Osteocyte (in vitro differentiated cells): ENCODE results near the gene BABAM2. TPM values are rescaled to one million over a fixed set of nuclear protein-coding genes. Genes with fewer than 3 reads are reported as not detected.

Experiments
- DNase-seq: peaks from one replicate; pipeline ENCODE4 v3.0.0; 2021; ENCODE audit warnings: mixed read lengths; ENCODE audit not compliant: unreplicated experiment; ENCODE audit errors: extremely low spot score
- H3K27ac Mint-ChIP-seq: one replicate; pipeline ENCODE4 v1.8.0; 2021; ENCODE audit warnings: mild to moderate bottlenecking, mixed read lengths; ENCODE audit not compliant: unreplicated experiment
- H3K27me3 Mint-ChIP-seq: one replicate; pipeline ENCODE4 v1.8.0; 2021; ENCODE audit warnings: mixed read lengths; ENCODE audit not compliant: unreplicated experiment
- H3K36me3 Mint-ChIP-seq: one replicate; pipeline ENCODE4 v1.8.0; 2021; ENCODE audit warnings: mixed read lengths; ENCODE audit not compliant: unreplicated experiment
- H3K4me1 Mint-ChIP-seq: one replicate; pipeline ENCODE4 v1.8.0; 2021; ENCODE audit warnings: mixed read lengths; ENCODE audit not compliant: unreplicated experiment
- H3K4me3 Mint-ChIP-seq: one replicate; pipeline ENCODE4 v1.8.0; 2021; ENCODE audit warnings: mild to moderate bottlenecking, moderate library complexity, mixed read lengths; ENCODE audit not compliant: unreplicated experiment
- H3K9me3 Mint-ChIP-seq: one replicate; pipeline ENCODE4 v1.8.0; 2021; ENCODE audit warnings: mixed read lengths; ENCODE audit not compliant: unreplicated experiment
- total RNA-seq: library from RNA; stranded (reverse); gene quantifications from 2 replicates; pipeline ENCODE4 v1.2.1, GENCODE V29; 2021
- TF ChIP-seq, protein P1 (sequence below): fragments of 200-600 bp; sonication (generic); IDR thresholded peaks from 2 replicates; pipeline ENCODE4 v1.5.0; 2021; ENCODE audit warnings: antibody characterized with exemption, mild to moderate bottlenecking, moderate library complexity

Gene BABAM2
- total RNA-seq, 1 donor from 2014 or later = 43.6 TPM

GRCh38 chr2:28312307-28313219, 422.0 kb downstream of the BABAM2 start:
- TF ChIP-seq, protein P1, sequence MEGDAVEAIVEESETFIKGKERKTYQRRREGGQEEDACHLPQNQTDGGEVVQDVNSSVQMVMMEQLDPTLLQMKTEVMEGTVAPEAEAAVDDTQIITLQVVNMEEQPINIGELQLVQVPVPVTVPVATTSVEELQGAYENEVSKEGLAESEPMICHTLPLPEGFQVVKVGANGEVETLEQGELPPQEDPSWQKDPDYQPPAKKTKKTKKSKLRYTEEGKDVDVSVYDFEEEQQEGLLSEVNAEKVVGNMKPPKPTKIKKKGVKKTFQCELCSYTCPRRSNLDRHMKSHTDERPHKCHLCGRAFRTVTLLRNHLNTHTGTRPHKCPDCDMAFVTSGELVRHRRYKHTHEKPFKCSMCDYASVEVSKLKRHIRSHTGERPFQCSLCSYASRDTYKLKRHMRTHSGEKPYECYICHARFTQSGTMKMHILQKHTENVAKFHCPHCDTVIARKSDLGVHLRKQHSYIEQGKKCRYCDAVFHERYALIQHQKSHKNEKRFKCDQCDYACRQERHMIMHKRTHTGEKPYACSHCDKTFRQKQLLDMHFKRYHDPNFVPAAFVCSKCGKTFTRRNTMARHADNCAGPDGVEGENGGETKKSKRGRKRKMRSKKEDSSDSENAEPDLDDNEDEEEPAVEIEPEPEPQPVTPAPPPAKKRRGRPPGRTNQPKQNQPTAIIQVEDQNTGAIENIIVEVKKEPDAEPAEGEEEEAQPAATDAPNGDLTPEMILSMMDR = no peak
- peaks cover 10% of the 10 kb centered on the region for H3K36me3 Mint-ChIP-seq
- peak; percentile 63 for DNase-seq
- H3K4me1 Mint-ChIP-seq = peaks cover 4% of the 10 kb centered on the region
- no peaks in the 10 kb centered on the region for H3K9me3 Mint-ChIP-seq
- no peaks in the 10 kb centered on the region for H3K27me3 Mint-ChIP-seq
- H3K4me3 Mint-ChIP-seq = no peak overlapping the region
- H3K27ac Mint-ChIP-seq = no peak overlapping the region

DNA sequence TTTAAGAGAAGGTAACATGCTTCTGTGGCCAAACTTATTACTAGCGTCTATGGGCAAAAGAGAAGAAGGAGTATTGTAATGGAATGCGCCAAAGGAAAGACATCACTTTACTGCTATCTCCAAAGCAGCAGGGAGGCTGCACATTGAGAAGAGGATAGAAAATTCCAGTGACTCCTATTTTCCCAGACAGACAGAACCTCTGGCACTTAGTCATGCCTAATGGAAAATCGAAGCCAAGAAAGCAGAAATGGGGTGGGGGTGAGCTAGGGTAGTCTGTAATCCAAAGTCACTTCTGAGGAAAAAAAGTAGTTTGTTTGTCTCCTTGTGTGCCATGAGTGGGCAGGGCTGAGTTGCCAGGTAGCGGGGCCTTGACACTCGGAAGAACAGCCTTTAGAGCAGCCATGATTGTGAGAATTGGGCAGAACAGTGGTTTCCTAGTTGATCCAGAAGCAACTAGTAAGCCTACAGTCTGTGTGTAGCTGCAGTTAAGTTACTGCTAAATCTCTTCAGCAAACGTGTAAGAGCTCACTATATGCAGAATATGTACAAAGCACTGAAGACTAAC, 422.8 kb downstream of the BABAM2 start:
- no peak overlapping the region for H3K27ac Mint-ChIP-seq
- no peak overlapping the region for H3K4me3 Mint-ChIP-seq
- TF ChIP-seq, protein P1 = no peak
- no peaks in the 10 kb centered on the region for H3K27me3 Mint-ChIP-seq
- peaks cover 8% of the 10 kb centered on the region for H3K36me3 Mint-ChIP-seq
- H3K4me1 Mint-ChIP-seq = peaks cover 4% of the 10 kb centered on the region
- no peaks in the 10 kb centered on the region for H3K9me3 Mint-ChIP-seq
- no peak for DNase-seq

GRCh38 chr2:28314968-28315367, 424.4 kb downstream of the BABAM2 start:
- TF ChIP-seq, protein P1 = no peak
- Mint-ChIP-seq H3K27me3 (no peaks in the 10 kb centered on the region), H3K4me3 (no peak overlapping the region), H3K9me3 (no peaks in the 10 kb centered on the region), H3K4me1 (peaks cover 10% of the 10 kb centered on the region), H3K36me3 (peaks cover 4% of the 10 kb centered on the region), H3K27ac (no peak overlapping the region)
- no peak for DNase-seq

DNA sequence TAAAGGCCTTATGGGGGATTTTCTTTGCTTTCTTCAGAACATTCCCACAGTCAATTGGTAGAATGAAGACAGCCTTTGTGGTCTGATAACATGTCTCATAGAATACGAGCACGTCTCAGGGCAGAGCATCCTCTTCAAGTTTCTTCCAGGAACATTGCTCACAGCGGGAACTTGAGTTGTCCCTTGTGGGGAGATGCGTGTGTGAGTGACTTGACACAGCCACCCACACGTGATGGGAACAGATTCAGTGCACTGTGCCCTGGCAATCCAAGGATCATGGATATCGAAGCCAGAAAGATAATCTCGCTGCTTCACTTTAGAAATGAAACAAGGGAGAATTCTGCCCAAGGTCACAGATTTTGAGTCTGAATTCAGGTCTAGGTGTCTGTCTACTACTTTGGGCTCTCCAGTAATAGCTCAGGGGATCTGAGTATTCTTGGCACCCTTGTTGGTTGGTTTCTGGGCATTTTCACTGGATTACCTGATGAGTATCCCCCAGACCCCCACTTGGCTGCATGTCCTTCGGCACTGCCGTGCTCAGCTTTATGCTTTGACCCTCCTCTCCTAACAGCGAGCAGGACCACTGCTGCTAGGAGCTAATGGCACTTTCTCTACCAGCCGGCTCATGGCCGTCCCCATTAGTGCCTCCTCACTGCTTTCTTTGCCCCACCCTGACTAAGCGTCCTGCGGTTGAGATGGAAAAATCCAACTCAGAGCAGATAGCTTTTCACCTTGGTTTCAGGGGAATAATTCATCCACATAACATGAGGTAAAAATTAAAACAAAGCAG, 426.2 kb downstream of the BABAM2 start:
- Mint-ChIP-seq H3K36me3 (peaks cover 4% of the 10 kb centered on the region), H3K4me3 (no peak overlapping the region), H3K27ac (no peak overlapping the region), H3K27me3 (no peaks in the 10 kb centered on the region), H3K9me3 (no peaks in the 10 kb centered on the region), H3K4me1 (peaks cover 26% of the 10 kb centered on the region)
- peak; percentile 42 for DNase-seq
- TF ChIP-seq, protein P1 = no peak
